ENCODE measurements around the gene MED27.

DNA sequence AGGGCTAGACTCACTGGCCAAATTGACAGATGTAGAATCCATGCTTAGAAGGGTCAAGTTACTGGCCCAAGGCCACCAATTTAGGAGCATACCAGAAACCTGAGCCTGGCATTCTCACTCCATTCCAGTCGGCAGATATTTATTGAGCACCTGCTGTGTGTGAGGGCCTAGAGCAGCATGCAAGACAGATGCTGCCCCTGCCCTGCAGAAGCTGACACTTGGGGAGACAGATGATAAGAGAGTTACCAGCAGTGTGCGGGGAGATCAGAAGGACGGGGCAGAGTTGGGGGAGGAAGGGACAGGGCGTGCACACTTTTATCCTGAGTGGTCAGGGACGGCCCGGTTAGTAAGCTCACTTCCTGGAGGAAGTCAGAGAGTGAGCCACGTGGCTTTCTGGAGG is 228.3 kb downstream of the MED27 start:
- no peak for TF ChIP-seq POLR2AphosphoS5 (IDR thresholded peaks at IDR 0.05; ENCODE audit: low read depth, low read length)
- no peak for TF ChIP-seq POLR2A (IDR thresholded peaks at IDR 0.05; ENCODE audit: low read depth, low read length)
- TF ChIP-seq TAF1 (IDR thresholded peaks at IDR 0.05; ENCODE audit: borderline replicate concordance, low read depth, low read length), result no peak

Data from GM12892 (cell line).